SK-N-SH (cell line): ENCODE data around the gene FYN. TPM values are rescaled to one million over a fixed set of nuclear protein-coding genes. Genes with fewer than 3 reads are reported as not detected.

ENCODE experiments used
- CTCF ChIA-PET: fragments of 300-600, 350-600 bp; formaldehyde crosslinking; extraction: SDS; loops from one replicate; lab custom pipeline; 2021; lab: Yijun Ruan, JAX
- POLR2A ChIA-PET: fragments of 350-600 bp; sonication (Branson Sonifier 250); formaldehyde crosslinking; extraction: SDS; loops from one replicate; lab custom pipeline; 2020; ENCODE audit warnings: antibody characterized with exemption, inconsistent platforms; lab: Yijun Ruan, JAX
- DNase-seq: peaks from one replicate; pipeline ENCODE4 v3.0.0; 2012
- H2AFZ ChIP-seq: fragments of 200-600 bp; sonication (generic); 2 replicates; pipeline ENCODE4 v1.8.1; 2016; ENCODE audit warnings: antibody characterized with exemption, mild to moderate bottlenecking, low read depth
- H3F3A ChIP-seq: fragments of 200-600 bp; sonication (generic); replicated peaks from 2 replicates; pipeline ENCODE3; 2016; ENCODE audit warnings: antibody characterized with exemption, mild to moderate bottlenecking; ENCODE audit not compliant: insufficient read depth
- H3K27ac ChIP-seq, 2 experiments: fragments of 200-500 bp in 1 of 2; fragments of 200-600 bp in 1 of 2; sonication (Bioruptor generic) in 1 of 2; sonication (generic), shearing (Covaris generic) in 1 of 2; 2 replicates each; pipeline versions ENCODE4 v1.5.1 to v1.6.1; 2014 to 2016; ENCODE audit warnings: low read depth in 2 of 2, inconsistent platforms in 1 of 2, low read length in 1 of 2, mild to moderate bottlenecking in 1 of 2, mixed read lengths in 1 of 2
- H3K27me3 ChIP-seq: fragments of 200-600 bp; sonication (generic), shearing (Covaris generic); 2 replicates; pipeline ENCODE4 v1.6.1; 2016; ENCODE audit warnings: mixed run types; ENCODE audit not compliant: insufficient read depth
- H3K36me3 ChIP-seq, 2 experiments: fragments of 200-500 bp in 1 of 2; fragments of 200-600 bp in 1 of 2; sonication (Bioruptor generic) in 1 of 2; sonication (generic) in 1 of 2; replicated peaks in 1 of 2; 2 replicates each; pipeline versions ENCODE3 to v1.5.1; 2014 to 2016; ENCODE audit warnings: low read length in 1 of 2, mild to moderate bottlenecking in 1 of 2; ENCODE audit not compliant: insufficient read depth in 2 of 2, control insufficient read depth in 1 of 2
- H3K4me1 ChIP-seq, 2 experiments: fragments of 200-500 bp in 1 of 2; fragments of 200-600 bp in 1 of 2; sonication (Bioruptor generic) in 1 of 2; sonication (generic), shearing (Covaris generic) in 1 of 2; 2 replicates each; pipeline versions ENCODE4 v1.5.1 to v1.6.1; 2014 to 2016; ENCODE audit warnings: low read depth in 1 of 2, low read length in 1 of 2, mixed run types in 1 of 2; ENCODE audit not compliant: insufficient read depth in 2 of 2, control insufficient read depth in 1 of 2
- H3K4me2 ChIP-seq: fragments of 200-600 bp; sonication (generic), shearing (Covaris generic); 2 replicates; pipeline ENCODE4 v1.6.1; 2017; ENCODE audit warnings: mixed run types
- H3K4me3 ChIP-seq, 2 experiments: fragments of 200-500 bp in 1 of 2; fragments of 200-600 bp in 1 of 2; sonication (Bioruptor generic) in 1 of 2; sonication (generic), shearing (Covaris generic) in 1 of 2; 2 replicates each; pipeline versions ENCODE4 v1.5.1 to v1.8.1; 2014 to 2016; ENCODE audit warnings: low read depth in 2 of 2, inconsistent platforms in 1 of 2, low read length in 1 of 2, mild to moderate bottlenecking in 1 of 2, mixed read lengths in 1 of 2, moderate library complexity in 1 of 2
- H3K79me2 ChIP-seq: fragments of 200-600 bp; sonication (generic); 2 replicates; pipeline ENCODE4 v1.8.1; 2017; ENCODE audit warnings: mild to moderate bottlenecking; ENCODE audit not compliant: insufficient read depth
- H3K9ac ChIP-seq: fragments of 200-600 bp; sonication (generic); 2 replicates; pipeline ENCODE4 v1.6.1; 2017; ENCODE audit warnings: mixed run types
- H3K9me2 ChIP-seq: fragments of 200-600 bp; sonication (generic); 2 replicates; pipeline ENCODE4 v1.6.1; 2017; ENCODE audit warnings: mixed run types
- H3K9me3 ChIP-seq: fragments of 200-600 bp; sonication (generic); 2 replicates; pipeline ENCODE4 v1.6.1; 2017; ENCODE audit warnings: mixed run types, mild to moderate bottlenecking, moderate library complexity
- H4K20me1 ChIP-seq: fragments of 200-600 bp; sonication (generic); 2 replicates; pipeline ENCODE4 v1.6.1; 2017; ENCODE audit warnings: mild to moderate bottlenecking, mixed run types; ENCODE audit not compliant: insufficient read depth
- CTCF ChIP-seq: fragments of 200-600 bp; sonication (generic); IDR thresholded peaks from 2 replicates; pipeline ENCODE4 v1.6.1; 2017; ENCODE audit warnings: antibody characterized with exemption, mild to moderate bottlenecking, moderate library complexity
- EP300 ChIP-seq, 2 experiments: IDR thresholded peaks; 2 replicates each; pipeline versions ENCODE4 v1.4.0 to v1.6.1; 2012; ENCODE audit warnings: borderline replicate concordance in 1 of 2, low read depth in 1 of 2, low read length in 1 of 2
- EZH2phosphoT487 ChIP-seq: fragments of 200-600 bp; sonication (generic); IDR thresholded peaks from 2 replicates; pipeline ENCODE4 v1.6.1; 2017; ENCODE audit warnings: low read depth, mixed run types, mild to moderate bottlenecking, antibody characterized with exemption, moderate library complexity, borderline replicate concordance
- FOXJ3 ChIP-seq: sonication (generic); formaldehyde crosslinking; IDR thresholded peaks from 2 replicates; pipeline ENCODE4 v1.5.1; 2020; ENCODE audit warnings: mild to moderate bottlenecking, missing genetic modification reagents
- GABPA ChIP-seq: IDR thresholded peaks from 2 replicates; pipeline ENCODE4 v1.4.0; 2012; ENCODE audit warnings: low read depth, mild to moderate bottlenecking
- GATA2 ChIP-seq: sonication (generic); formaldehyde crosslinking; IDR thresholded peaks from 2 replicates; pipeline ENCODE4 v1.5.0; 2020; ENCODE audit warnings: mild to moderate bottlenecking, missing genetic modification reagents
- IRF3 ChIP-seq: fragments of 150-350 bp; IDR thresholded peaks from 2 replicates; pipeline ENCODE4 v1.6.1; 2016; ENCODE audit warnings: mild to moderate bottlenecking, low read depth, low read length
- MEF2A ChIP-seq: IDR thresholded peaks from 2 replicates; pipeline ENCODE4 v1.4.0; 2012; ENCODE audit warnings: low read depth, borderline replicate concordance
- MXI1 ChIP-seq: IDR thresholded peaks from 2 replicates; pipeline ENCODE4 v1.6.1; 2012; ENCODE audit warnings: mild to moderate bottlenecking, low read depth, low read length, improper control_type of control experiment
- NFIC ChIP-seq: IDR thresholded peaks from 2 replicates; pipeline ENCODE4 v1.4.0; 2012; ENCODE audit warnings: borderline replicate concordance
- NRF1 ChIP-seq: IDR thresholded peaks from 2 replicates; pipeline ENCODE4 v1.6.1; 2012; ENCODE audit warnings: low read depth, mild to moderate bottlenecking, low read length
- PBX3 ChIP-seq: IDR thresholded peaks from 2 replicates; pipeline ENCODE4; 2012
- POLR2AphosphoS5 ChIP-seq: IDR thresholded peaks from 2 replicates; pipeline ENCODE4 v1.6.1; 2012; ENCODE audit warnings: low read depth, low read length
- SMC3 ChIP-seq: IDR thresholded peaks from 2 replicates; pipeline ENCODE4 v1.6.1; 2012; ENCODE audit warnings: low read depth, low read length, improper control_type of control experiment
- TCF12 ChIP-seq: IDR thresholded peaks from 2 replicates; pipeline ENCODE4 v1.4.0; 2012
- TEAD4 ChIP-seq: IDR thresholded peaks from 2 replicates; pipeline ENCODE4 v1.4.0; 2012; ENCODE audit warnings: mild to moderate bottlenecking, borderline replicate concordance; ENCODE audit not compliant: insufficient read depth
- USF1 ChIP-seq: IDR thresholded peaks from 2 replicates; pipeline ENCODE4 v1.4.0; 2012; ENCODE audit warnings: low read depth, borderline replicate concordance
- WGBS: methylation state at CpG from one replicate; pipeline ENCODE4 v1.1.6; 2017; ENCODE audit warnings: low lambda C conversion rate; 5-methylcytosine and 5-hydroxymethylcytosine counted together
- polyA plus RNA-seq, 3 experiments: library from polyadenylated mRNA; depleted of rRNA; stranded (reverse); fragments of >200 nt; gene quantifications; 2 replicates each; pipeline ENCODE4 v1.2.3, GENCODE V29; 2012

FYN gene
- polyA plus RNA-seq, 1 of the 3 experiments (the other 2 are of a cell fraction): 31.0 TPM

- H3K9me2 ChIP-seq: no peaks in the 10 kb centered on the region
- ChIA-PET POLR2A (no interaction called here), CTCF (interaction anchor here (0.8 to 1.0 kb wide), 2 partner anchors 63 to 98 kb away, joined by 3 read pairs; no protein-coding TSS in a partner anchor)
- H3K4me1 ChIP-seq: peaks cover 0 to 25% of the 10 kb centered on the region in 2 experiments; a peak in 3 of 4 replicates
- H3K4me3 ChIP-seq: no peak overlapping the region
- no peaks in the 10 kb centered on the region for H3F3A ChIP-seq
- H3K36me3 ChIP-seq: no peaks in the 10 kb centered on the region
- no peak for DNase-seq
- peaks cover 41% of the 10 kb centered on the region for H3K79me2 ChIP-seq
- no peak overlapping the region for H3K9ac ChIP-seq
- H3K9me3 ChIP-seq: no peaks in the 10 kb centered on the region
- 19% methylated on average over 2 of the region's 2 CpGs for WGBS
- H2AFZ ChIP-seq: no peak overlapping the region
- no peak overlapping the region for H3K4me2 ChIP-seq
- peaks cover 11% of the 10 kb centered on the region for H4K20me1 ChIP-seq
- H3K27ac ChIP-seq: no peak overlapping the region
- H3K27me3 ChIP-seq: no peaks in the 10 kb centered on the region
- TF ChIP-seq CTCF (no peak), PBX3 (no peak)
These were observed 20.5 kb downstream of the FYN start for GRCh38 chr6:111852725-111853124.

GRCh38 chr6:111850295-111850937 lies 22.8 kb downstream of the FYN start:
- TF ChIP-seq TEAD4 (no peak), GATA2 (CRISPR knock-in tag) (no peak), TCF12 (no peak), CTCF (no peak), EZH2phosphoT487 (no peak), GABPA (no peak), USF1 (no peak), MEF2A (no peak), POLR2AphosphoS5 (no peak), IRF3 (no peak), NRF1 (no peak), SMC3 (no peak), FOXJ3 (CRISPR knock-in tag) (no peak), EP300 (IDR thresholded peaks at IDR 0.05; ENCODE audit: borderline replicate concordance in 1 of 2, low read depth in 1 of 2, low read length in 1 of 2) (no peak), MXI1 (no peak), NFIC (no peak)
- TF ChIP-seq, all 33 proteins: peak for 0
- H3K27ac ChIP-seq: no peak overlapping the region; a peak in 1 of 4 replicates
- CTCF ChIA-PET: no interaction called here

More at GRCh38 chr6:111850295-111850937, 22.8 kb downstream of the FYN start:
- Histone ChIP-seq H3K27me3 (no peaks in the 10 kb centered on the region), H3K9me3 (no peaks in the 10 kb centered on the region), H3K9me2 (no peaks in the 10 kb centered on the region), H3K36me3 (peaks cover 0 to 2% of the 10 kb centered on the region in 2 experiments), H3K4me2 (no peak overlapping the region), H3K79me2 (peaks cover 41% of the 10 kb centered on the region), H3K4me3 (no peak overlapping the region), H3K9ac (no peak overlapping the region), H3F3A (no peaks in the 10 kb centered on the region), H4K20me1 (peaks cover 3% of the 10 kb centered on the region), H3K4me1 (peaks cover 0 to 23% of the 10 kb centered on the region in 2 experiments; a peak in 3 of 4 replicates), H2AFZ (no peak overlapping the region)
- DNase-seq: no peak
- POLR2A ChIA-PET: no interaction called here
- WGBS: 90% methylated on average over 8 of the region's 10 CpGs
